ENCODE measurements around the gene TBXAS1.

DNA sequence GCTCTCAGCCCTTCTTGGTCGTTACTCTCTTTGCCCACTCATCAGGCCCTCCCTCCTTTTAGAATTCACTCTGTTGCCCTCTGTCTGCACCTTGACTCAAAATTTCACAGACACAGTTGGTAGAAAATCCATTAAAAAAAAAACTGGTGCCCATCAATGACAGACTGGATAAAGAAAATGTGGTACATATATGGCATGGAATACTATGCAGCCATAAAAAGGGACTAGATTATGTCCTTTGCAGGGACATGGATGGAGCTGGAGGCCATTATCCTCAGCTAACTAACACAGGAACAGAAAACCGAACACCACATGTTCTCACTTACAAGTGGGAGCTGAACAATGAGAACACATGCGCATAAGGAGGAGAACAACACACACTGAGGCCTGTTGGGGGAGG lies 118.0 kb downstream of the TBXAS1 start:
- TF ChIP-seq, protein P1, sequence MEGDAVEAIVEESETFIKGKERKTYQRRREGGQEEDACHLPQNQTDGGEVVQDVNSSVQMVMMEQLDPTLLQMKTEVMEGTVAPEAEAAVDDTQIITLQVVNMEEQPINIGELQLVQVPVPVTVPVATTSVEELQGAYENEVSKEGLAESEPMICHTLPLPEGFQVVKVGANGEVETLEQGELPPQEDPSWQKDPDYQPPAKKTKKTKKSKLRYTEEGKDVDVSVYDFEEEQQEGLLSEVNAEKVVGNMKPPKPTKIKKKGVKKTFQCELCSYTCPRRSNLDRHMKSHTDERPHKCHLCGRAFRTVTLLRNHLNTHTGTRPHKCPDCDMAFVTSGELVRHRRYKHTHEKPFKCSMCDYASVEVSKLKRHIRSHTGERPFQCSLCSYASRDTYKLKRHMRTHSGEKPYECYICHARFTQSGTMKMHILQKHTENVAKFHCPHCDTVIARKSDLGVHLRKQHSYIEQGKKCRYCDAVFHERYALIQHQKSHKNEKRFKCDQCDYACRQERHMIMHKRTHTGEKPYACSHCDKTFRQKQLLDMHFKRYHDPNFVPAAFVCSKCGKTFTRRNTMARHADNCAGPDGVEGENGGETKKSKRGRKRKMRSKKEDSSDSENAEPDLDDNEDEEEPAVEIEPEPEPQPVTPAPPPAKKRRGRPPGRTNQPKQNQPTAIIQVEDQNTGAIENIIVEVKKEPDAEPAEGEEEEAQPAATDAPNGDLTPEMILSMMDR (IDR thresholded peaks at IDR 0.05; ENCODE audit: low read length), result no peak
- TF ChIP-seq EZH2phosphoT487 (IDR thresholded peaks at IDR 0.05; ENCODE audit: low read length), result no peak
- TF ChIP-seq EZH2 (optimal IDR thresholded peaks at IDR 0.05; ENCODE audit: low read depth, low read length), result no peak
